AG04450 (cell line): ENCODE measurements around the gene TCF19. TPM values are rescaled to one million over a fixed set of nuclear protein-coding genes. Genes with fewer than 3 reads are reported as not detected.

Experiments
- CTCF ChIA-PET: fragments of 300-600, 350-600 bp; formaldehyde crosslinking; extraction: SDS; loops from one replicate; lab custom pipeline; 2022; ENCODE audit warnings: antibody characterized with exemption, inconsistent platforms; lab: Charles Lee
- POLR2A ChIA-PET: fragments of 350-600 bp; formaldehyde crosslinking; extraction: SDS; loops from one replicate; lab custom pipeline; 2021; ENCODE audit warnings: antibody characterized with exemption, inconsistent platforms; lab: Yijun Ruan, JAX
- DNase-seq: peaks from one replicate; pipeline ENCODE4 v3.0.0-alpha.2; 2011; ENCODE audit warnings: low read depth, low spot score
- H3K27ac ChIP-seq: one replicate; pipeline ENCODE4 v1.5.1; 2012; ENCODE audit warnings: low read depth, low read length, control low read depth
- H3K27me3 ChIP-seq: one replicate; pipeline ENCODE4 v1.6.0; 2012; ENCODE audit warnings: low read length; ENCODE audit not compliant: control insufficient read depth, insufficient read depth
- H3K4me3 ChIP-seq: 2 replicates; pipeline ENCODE4 v1.5.1; 2011; ENCODE audit warnings: mild to moderate bottlenecking, low read depth, low read length, control low read depth
- H3K9me3 ChIP-seq: 2 replicates; pipeline ENCODE4 v1.5.1; 2012; ENCODE audit warnings: low read length; ENCODE audit not compliant: control insufficient read depth, insufficient read depth
- polyA plus RNA-seq: library from polyadenylated mRNA; depleted of rRNA; stranded (reverse); fragments of >200 nt; gene quantifications from 2 replicates; pipeline ENCODE4 v1.2.3, GENCODE V29; 2011
- TF ChIP-seq, protein P1 (sequence below): IDR thresholded peaks from 2 replicates; pipeline ENCODE4 v1.5.1; 2011; ENCODE audit warnings: low read depth, low read length, control low read depth, inconsistent platforms

Gene TCF19
- polyA plus RNA-seq, 1 experiment: 4.2 TPM

DNA sequence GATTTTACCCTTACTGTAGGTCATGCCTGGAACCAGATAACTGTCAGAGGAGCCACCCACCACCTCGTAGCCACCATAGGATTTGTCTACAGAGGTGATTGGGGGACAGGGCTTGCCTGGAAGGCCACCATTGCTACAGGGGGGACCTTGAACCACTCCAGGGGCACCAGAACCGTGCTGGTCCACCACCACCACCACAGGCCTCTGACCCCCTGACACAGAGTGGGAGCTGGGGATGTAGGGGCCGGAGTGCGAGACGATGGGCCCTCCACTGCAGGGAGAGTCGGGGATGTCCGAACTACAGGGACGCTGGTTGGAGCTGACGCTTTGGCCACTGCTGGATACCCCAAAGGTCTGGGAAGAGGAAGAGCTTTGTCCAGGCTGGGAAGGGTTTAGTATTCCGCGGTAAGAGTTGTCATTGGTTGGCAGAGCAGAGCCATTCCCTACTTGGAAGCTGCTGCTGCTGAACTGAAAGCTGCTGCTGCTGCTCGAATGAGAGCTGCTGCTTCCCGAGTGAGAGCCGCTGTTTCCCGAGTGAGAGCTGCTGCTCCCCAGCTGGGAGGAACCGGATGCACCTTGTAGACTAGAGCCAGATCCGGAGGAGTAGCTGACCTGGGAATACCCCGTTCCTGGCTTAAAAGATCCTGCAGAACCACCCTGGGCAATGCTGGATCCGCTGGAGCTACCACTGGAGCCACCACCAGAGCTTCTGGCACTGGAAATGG lies 41.6 kb upstream of the TCF19 start:
- H3K4me3 ChIP-seq: no peak overlapping the region

DNA sequence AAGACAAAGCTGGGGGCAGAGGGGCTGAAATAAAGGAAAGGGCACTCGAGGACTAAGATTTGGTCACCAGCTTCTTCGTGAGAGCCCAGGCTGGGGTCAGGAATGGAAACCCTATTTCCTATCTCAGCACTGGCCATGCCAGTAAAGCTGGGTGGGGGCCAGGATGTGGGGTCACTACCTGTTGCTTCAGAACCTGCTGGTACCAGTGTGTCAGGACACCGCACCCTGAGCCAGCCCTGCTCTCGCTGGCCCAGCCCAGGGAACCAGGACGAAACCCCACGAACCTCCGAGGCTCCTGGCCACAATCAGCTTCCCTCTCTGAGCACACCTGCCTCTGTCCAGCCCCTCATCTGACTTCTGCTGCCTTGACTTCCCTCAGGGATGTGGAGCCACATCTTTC lies 40.2 kb upstream of the TCF19 start:
- CTCF ChIA-PET: interaction anchor here (0.6 to 5.4 kb wide), 5 partner anchors 9 to 102 kb away, joined by 3 to 30 read pairs (median 3); no protein-coding TSS in a partner anchor
- TF ChIP-seq, protein P1, sequence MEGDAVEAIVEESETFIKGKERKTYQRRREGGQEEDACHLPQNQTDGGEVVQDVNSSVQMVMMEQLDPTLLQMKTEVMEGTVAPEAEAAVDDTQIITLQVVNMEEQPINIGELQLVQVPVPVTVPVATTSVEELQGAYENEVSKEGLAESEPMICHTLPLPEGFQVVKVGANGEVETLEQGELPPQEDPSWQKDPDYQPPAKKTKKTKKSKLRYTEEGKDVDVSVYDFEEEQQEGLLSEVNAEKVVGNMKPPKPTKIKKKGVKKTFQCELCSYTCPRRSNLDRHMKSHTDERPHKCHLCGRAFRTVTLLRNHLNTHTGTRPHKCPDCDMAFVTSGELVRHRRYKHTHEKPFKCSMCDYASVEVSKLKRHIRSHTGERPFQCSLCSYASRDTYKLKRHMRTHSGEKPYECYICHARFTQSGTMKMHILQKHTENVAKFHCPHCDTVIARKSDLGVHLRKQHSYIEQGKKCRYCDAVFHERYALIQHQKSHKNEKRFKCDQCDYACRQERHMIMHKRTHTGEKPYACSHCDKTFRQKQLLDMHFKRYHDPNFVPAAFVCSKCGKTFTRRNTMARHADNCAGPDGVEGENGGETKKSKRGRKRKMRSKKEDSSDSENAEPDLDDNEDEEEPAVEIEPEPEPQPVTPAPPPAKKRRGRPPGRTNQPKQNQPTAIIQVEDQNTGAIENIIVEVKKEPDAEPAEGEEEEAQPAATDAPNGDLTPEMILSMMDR: no peak
- no peak overlapping the region for H3K27ac ChIP-seq
- H3K4me3 ChIP-seq: no peak overlapping the region
- no peaks in the 10 kb centered on the region for H3K27me3 ChIP-seq
- H3K9me3 ChIP-seq: no peaks in the 10 kb centered on the region; the same call in 1 of the 2 replicates
- POLR2A ChIA-PET: interaction anchor here (0.7 kb wide), 1 partner anchor 125 kb away, joined by 6 read pairs; no protein-coding TSS in a partner anchor
- no peak for DNase-seq

More for the DNA sequence above, 41.6 kb upstream of the TCF19 start:
- no peak for DNase-seq
- CTCF ChIA-PET: interaction anchor here (1.2 to 5.4 kb wide), 3 partner anchors 15 to 38 kb away, joined by 3 to 30 read pairs (median 3); no protein-coding TSS in a partner anchor
- no peak overlapping the region for H3K27ac ChIP-seq
- H3K9me3 ChIP-seq: no peaks in the 10 kb centered on the region; the same call in 1 of the 2 replicates
- H3K27me3 ChIP-seq: no peaks in the 10 kb centered on the region
- TF ChIP-seq, protein P1: no peak
- POLR2A ChIA-PET: no interaction called here

DNA sequence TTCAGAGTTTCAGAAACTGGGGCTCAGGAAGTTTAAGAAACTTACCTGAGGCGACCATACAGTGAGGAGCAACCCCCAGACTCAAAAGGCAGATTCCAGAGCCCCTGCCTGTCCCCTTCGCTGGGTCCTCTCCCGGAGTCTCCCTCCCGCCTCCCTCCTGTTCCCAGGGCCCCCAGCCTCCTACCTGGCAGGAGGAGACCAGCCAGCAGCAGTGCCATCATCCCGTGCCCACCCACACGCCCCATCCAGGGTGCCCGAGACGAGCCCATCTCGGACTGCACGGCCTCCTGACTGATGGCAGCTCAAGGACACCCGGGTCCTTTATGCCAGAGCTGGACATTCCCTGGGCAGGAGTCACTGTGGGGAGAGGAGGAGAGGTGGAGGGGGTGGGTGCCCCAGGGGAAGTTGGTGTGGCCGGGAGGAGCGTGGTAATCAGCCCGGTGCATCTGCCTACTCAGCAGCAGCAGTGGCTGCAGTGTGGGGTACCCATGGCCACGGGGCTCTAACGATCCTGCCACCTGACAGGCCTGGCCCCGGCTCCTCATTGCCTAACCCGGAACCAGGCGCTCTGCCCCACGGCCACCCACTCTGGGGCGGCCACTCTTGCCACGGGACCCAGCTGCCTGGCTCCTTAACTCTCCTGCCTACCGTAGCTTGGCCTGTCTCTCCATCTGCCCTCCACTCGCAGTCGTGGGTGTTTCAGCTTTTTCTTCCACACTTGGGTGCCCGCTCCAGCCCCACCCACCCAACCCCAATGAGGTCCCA lies 38.1 kb upstream of the TCF19 start, which contains the start of gene CDSN:
TSS of gene CDSN (minus strand) at position 296 of the 765 bp plus-strand sequence. CDS start at position 269, 27 bp downstream.
- TF ChIP-seq, protein P1: no peak
- no peak within 1 kb of the TSS for H3K27ac ChIP-seq
- no peaks in the 10 kb centered on the region; the same call in 1 of the 2 replicates for H3K9me3 ChIP-seq
- DNase-seq: no peak
- H3K4me3 ChIP-seq: no peak within 1 kb of the TSS
- CTCF ChIA-PET: no interaction called here
- H3K27me3 ChIP-seq: no peaks in the 10 kb centered on the region
- POLR2A ChIA-PET: no interaction called here

DNA sequence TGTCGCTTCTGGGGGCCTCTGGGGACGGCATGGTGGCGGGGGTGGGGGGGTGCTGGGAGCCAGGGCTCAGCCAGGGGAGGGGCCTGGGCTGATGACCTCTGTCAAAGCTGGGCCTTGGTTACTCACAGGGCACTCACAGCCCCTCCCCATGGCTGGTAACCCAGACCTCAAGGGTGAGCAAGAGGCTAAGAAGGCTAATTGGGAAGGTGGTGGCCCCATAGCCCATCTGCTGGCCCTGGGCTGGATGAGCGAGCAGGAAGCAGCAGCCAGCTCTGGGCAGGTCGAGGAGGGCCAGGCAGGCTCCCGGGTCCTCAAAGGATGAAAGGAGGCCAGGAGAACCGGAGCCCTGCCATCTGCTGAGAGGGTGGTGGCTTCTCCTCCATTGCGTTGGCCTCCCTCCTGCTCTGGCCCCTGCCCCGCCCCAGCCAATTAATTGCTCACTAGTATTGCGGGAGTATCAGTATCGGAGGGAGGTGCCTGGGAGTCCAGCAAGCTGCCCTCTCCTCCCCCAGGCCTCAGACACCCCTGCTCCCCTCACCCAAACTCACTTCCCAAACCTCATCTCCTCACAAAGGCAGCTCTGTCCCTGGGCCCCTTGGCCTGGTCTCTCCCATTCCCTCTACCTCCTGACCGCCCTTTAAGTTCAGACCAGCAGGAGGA lies 37.1 kb upstream of the TCF19 start:
- ChIA-PET POLR2A (no interaction called here), CTCF (no interaction called here)
- no peak overlapping the region for H3K27ac ChIP-seq
- TF ChIP-seq, protein P1: no peak
- no peak overlapping the region for H3K4me3 ChIP-seq
- no peaks in the 10 kb centered on the region; the same call in 1 of the 2 replicates for H3K9me3 ChIP-seq
- no peaks in the 10 kb centered on the region for H3K27me3 ChIP-seq
- DNase-seq: no peak
